CD1c-positive myeloid dendritic cell (primary cell): ENCODE data around the gene PDLIM7.

Experiments
- DNase-seq: peaks from one replicate; pipeline ENCODE4 v3.0.0-alpha.2; 2016; ENCODE audit errors: extremely low spot score

PDLIM7 gene

DNA sequence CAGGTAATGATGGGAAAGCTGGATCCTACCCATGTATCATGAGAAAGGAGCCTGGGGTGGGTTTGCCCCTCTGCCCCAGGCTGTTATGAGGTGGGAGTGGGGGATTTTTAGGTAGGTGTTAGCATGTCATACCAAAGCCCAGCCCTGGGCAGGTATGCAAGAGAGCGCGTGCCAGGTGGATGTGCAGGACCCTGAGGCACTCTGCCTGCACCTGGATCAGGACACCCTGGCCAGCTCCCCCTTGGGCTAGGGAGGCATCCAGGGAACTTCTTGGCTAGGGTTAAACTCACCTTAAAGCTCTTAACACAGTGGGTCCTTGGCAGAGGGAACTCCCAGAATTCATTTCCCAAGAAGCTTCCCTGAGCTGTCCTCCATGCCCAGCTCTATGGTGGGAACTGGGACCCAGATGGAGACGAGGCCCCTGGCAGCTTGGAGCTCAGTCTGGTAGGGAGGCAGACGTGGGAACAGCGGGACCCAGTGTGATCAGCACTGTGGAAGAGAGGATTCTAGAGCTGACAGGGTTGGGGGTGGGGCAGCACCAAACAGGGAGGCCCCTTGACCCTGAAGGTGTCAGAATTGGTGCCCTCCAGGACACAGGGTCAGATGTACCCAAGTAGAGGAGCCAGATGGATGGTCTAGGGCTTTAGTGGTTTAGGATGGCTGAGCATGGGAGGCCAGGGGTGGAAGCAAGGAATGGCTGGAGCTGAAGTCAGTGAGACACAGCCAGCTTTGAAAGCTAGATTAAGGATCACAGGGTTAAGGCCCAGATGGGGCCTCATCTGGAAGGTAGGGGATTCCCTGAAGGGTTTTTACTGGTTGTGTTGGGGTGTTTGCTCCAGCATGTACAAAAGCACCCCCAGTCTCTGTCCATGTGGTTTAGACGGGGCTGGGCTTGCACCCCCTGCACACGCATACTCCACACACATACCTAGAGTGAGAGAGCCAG lies 53.0 kb downstream of the PDLIM7 start:
- no peak for DNase-seq

DNA sequence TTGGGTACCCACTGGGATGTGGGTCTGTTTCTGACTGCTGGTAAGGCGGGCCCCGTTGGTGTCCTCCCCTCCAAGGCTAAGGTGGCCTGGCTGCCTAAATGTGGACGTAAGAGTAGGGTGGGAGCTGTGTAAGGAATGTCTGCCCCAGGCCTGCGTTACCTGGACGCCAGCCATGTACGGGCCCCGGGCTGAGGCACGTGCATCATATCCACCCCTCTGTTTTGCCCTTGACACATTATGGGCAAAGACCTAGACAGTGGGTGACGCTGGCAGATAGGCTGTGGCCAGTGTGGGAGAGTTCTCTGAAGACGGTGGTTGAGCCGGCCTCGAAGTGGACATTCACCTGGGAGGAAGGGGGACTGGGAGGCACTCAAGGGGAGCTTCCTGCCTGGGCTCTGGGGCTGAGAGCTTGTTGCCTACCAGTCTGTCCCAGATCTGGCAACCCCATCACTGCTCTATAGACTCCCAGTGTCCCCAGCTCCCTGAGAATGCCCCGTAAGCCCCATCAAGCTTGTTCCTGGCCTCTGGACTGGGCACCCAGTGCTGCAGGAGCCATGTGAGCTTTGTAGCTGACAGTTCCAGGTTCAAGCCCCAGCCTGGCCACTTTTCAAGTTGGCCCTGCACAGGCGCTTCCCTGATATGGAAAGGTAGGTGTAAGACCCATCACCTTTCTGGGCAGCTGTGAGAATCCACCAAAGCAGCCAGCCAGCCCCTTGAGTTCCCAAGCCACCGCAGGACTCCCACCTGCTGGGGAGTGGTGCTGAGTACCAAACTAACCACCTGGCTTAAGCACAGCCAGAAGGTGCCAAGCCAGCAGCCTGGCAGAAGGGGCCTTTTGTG lies 54.0 kb downstream of the PDLIM7 start:
- no peak for DNase-seq

DNA sequence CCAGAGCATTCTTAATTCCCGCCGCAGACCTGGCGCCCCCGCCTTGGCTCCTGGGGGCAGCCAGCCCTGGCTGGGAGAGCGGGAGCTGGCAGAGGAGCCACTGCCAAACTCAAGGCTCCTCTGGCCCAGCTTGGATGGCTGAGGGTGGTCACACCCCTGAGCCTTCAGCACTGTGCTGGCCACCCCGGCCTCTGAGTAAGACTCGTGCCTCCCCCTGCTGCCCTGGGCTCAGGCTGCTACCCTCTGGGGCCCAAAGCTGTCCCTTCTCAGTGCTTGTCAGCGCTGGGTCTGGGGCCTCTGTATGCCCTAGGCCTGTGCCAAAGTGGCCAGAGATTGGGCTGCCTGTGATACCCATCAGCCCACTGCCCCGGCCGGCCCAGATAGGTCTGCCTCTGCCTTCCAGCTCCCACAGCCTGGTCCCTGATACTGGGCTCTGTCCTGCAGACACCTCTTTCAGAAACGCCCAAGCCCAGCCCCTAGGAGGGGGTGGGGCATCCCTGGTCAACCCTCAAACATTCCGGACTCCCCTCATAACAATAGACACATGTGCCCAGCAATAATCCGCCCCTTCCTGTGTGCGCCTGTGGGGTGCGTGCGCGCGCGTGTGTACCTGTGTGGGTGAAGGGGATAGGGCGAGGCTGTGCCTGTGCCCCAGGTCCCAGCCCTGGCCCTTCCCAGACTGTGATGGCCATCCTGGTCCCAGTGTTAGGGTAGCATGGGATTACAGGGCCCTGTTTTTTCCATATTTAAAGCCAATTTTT lies 55.2 kb downstream of the PDLIM7 start:
- DNase-seq = no peak

DNA sequence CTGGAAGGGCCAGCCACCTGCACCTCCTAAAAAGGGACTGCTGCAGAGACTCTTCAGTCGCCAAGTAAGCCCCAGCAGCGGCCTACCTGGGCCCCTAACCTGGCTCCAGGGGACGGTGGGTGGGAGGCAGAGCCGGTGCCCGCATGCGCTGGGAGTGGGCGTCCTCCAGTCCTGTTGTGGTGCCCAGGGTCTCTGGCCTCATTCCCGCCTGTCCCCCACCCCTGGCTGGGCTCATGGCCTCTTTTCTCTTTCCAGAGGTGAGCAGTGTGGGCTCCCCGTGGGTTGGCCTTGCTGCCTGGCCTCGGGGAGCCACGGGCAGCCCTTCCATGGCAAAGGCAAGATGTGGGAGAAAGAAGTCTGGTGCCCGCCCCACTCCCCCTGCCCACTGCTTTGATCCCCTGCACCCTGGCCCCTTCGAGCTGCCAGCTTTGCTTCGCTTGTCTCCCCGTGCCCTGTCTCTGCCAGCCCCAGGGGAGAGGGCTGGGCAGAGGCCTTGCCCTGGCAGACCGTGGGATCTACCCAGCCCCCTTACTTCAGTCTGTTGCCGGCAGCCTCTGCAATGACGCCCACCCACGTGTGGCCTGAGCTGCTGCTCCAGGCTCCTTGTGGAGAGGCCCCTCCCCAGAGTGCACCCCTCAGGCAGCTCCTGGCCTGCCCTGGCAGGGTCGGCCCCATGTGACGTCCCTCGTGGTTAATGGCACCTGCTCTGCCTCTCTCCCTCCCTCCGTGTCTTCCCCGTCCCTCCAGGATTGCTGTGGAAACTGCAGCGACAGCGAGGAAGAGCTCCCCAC lies 56.2 kb downstream of the PDLIM7 start:
- no peak for DNase-seq

DNA sequence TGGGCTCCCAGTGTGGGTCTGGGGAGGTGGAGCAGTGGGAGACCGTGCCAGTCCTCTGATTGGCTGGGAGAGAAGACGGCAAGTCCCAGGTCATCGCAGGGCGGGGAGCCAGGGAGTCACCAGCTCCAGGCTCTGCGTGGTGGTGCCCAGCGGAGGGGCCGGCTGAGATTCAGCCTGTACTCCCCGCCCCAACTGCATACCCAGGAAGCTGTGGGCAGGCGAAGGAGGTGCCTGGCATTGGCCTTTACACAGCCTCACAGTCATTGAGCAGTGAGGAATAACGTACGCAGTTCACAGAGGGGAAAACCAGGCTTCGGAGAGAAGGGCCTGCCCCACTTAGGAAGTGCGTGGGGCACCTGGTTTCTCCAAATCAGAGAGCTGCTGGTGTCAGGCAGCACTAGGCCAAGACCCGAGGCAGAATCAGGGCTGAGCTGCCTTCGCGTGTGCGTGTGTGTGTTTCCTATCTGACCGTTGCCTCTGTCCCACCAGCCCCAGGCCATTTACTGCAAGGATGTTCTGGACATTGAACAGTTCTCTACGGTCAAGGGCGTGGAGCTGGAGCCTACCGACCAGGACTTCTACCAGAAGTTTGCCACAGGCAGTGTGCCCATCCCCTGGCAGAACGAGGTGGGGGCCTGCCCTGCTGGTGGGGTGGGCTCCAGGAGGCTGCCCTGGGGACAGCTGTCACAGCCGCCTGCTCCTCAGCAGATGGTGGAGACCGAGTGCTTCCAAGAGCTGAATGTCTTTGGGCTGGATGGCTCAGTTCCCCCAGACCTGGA lies 57.0 kb downstream of the PDLIM7 start:
- no peak for DNase-seq

DNA sequence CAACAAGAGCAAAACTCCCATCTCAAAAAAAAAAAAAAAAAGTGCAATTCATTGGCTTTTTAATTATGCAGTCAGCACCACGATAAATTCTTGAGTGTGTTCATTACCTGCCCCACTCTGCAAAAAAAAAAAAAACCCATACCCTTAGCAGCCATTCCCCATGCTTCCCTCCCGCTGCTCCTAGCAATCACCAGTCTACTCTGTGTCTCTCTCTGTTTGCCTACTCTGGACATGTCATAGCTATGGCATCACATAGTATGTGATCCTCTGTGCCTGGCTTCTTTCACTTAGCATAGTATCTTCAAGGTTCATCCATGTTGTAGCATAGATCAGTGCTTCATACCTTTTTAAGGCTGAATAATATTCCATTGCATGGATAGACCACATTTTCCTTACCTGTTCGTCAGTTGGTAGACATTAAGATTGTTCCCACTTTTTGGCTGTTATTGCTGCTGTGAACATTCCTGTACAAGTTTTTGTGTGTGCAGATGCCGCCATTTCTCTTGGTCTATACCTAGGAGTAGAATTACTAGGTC lies 57.8 kb downstream of the PDLIM7 start:
- DNase-seq = no peak

DNA sequence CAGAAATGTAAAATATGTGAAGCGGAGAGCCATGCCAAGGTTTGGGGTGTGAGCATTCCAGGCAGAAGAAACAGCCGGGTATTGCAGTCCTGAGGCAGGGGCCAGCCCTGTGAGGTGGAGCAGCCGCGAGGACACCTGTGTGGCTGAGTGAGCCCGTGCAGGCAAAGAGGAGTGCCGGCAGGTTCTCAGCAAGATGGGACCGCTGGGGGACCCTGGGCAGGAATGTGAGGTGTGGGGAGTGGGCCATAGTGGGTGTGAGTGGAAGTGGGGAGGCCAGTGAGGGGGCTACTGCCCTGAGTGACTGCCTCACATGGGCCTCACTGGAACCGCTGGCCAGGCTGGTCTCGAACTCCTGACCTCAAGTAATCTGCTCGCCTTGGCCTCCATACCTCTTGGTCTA lies 58.9 kb downstream of the PDLIM7 start:
- DNase-seq = no peak

DNA sequence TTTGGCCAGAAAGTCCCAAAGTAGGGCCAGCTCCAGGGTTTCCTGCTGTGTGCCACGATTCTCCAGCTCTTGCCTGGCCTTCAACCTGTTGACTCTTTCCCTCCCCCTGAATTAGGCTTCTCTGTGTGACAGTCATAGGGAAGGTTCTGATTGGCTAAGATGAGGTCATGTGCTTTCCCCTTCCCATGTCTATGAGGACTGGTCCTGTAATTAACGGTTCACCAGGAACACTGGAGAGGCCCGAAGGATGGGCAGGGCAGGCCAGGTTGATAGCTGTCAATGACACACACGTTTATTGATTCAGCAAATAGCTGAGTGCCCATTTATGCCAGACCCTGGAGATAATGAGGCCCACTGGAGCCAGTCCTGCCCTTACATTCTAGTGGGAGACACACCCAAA lies 59.8 kb downstream of the PDLIM7 start:
- no peak for DNase-seq

DNA sequence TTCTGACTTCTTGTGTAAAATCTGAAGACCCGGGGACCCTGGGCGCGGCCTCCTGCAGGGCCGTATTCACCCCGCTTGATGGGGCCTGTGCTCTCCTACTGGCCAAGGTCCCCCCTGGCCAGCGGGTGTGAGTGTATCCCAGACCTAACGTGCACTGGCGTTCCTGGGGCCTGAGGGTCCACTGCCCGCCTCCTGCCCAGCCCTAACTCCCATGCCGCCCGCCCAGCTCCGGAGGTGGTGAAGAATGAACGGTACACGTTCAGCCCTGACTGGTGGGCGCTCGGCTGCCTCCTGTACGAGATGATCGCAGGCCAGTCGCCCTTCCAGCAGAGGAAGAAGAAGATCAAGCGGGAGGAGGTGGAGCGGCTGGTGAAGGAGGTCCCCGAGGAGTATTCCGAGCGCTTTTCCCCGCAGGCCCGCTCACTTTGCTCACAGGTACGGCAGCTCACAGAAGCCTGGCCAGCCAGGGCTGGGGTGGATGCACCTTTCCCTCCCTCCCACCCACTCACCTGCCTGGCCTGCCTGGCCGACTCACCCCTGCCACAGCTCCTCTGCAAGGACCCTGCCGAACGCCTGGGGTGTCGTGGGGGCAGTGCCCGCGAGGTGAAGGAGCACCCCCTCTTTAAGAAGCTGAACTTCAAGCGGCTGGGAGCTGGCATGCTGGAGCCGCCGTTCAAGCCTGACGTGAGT lies 61.4 kb downstream of the PDLIM7 start:
- DNase-seq = no peak

DNA sequence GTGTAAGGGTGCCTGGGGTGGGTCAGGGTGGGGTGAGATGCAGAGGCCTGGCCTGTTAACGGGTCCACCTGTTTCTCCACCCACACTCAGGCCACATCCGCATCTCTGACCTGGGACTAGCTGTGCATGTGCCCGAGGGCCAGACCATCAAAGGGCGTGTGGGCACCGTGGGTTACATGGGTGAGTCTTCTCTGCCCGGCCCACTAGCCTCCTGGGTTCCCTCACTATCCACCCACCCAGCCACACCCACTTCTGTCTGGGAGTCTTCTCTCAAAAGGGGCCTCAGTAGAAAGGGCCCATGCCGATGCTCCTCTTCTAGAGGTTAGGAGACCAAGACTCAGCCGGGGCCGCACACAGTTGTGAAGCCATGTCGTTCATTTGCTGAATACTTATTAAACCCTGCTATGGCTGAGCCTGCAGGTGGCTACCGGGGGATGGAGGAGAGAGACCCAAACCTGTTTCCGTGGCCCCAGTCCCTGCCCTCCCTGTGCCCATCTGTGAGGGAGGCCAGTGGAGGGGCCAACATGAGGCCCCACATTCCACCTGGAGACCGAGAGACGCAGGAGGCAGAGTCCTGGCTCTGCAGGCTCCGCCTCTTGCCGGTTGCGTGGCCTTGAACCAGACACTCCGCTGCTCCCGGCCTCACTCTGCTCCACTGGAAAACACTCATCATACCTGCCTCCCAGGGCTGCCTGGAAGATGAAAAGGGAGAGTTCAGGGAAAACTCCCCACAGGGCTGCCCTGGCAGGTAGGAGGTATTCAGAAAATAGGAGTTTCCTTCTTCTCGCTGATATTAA lies 62.3 kb downstream of the PDLIM7 start:
- no peak for DNase-seq

DNA sequence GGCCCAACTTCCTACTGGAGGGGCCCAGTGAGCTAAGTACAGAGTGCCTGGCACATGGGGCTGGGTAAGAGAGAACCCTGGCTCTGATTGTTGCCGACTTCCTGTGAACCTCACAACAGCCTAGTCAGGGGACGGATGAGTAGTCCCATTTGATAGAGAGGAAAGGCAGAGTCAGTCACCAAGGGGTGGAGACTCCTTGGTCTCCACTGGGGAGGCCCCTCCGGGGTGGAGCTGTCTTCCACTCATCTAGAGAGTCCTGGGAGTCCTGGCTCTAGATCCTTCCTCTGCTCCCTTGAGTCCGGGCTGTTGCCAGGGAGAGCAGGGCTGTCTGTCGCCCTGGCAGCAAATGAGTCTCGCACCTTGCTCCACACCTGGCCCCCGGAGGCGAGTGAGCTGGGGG lies 63.0 kb downstream of the PDLIM7 start:
- no peak for DNase-seq

DNA sequence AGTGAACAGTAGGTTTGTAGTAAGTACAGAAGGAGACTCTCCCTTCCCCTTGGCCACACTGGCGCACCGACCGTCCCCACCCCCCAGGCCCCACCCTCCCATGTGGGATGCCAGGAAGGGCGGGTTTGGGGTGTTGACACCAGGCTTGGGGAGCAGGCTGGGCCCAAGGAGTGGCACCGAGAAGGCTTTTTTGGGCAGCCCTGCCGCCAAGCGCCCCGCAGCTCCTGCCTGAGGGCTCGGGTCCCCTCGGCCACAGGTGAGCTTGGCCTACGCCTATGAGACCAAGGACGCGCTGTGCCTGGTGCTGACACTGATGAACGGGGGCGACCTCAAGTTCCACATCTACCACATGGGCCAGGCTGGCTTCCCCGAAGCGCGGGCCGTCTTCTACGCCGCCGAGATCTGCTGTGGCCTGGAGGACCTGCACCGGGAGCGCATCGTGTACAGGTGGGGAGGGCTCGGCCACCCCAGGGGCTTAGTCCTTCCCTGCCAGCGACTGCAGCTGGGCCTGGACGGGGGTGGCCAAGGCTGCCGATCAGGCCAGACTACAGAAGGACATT lies 63.7 kb downstream of the PDLIM7 start:
- DNase-seq = no peak
